CD8-positive, alpha-beta memory T cell (primary cell): ENCODE measurements around the gene CACNA1C. TPM values are rescaled to one million over a fixed set of nuclear protein-coding genes. Genes with fewer than 3 reads are reported as not detected.

ENCODE experiments used
- CTCF ChIA-PET: fragments of 350-600 bp; sonication (Branson Sonifier 250); formaldehyde crosslinking; loops from one replicate; lab custom pipeline; 2021; ENCODE audit warnings: antibody characterized with exemption; lab: Charles Lee
- POLR2A ChIA-PET: fragments of 350-600 bp; sonication (Branson Sonifier 250); formaldehyde crosslinking; loops from one replicate; lab custom pipeline; 2021; ENCODE audit warnings: antibody characterized with exemption; lab: Charles Lee
- DNase-seq, 5 donors: peaks; one replicate each; pipeline versions ENCODE4 v3.0.0 to v3.0.0-alpha.2; 2020 to 2022; ENCODE audit warnings: mixed read lengths in 1 of 5
- H3K27ac ChIP-seq: one replicate; pipeline ENCODE4 v1.7.0; 2013; ENCODE audit warnings: low read depth, mild to moderate bottlenecking, low read length, moderate library complexity
- H3K27me3 ChIP-seq: 2 replicates; pipeline ENCODE4 v1.7.0; 2013; ENCODE audit warnings: low read length, mild to moderate bottlenecking; ENCODE audit not compliant: insufficient read depth, poor library complexity, severe bottlenecking
- H3K36me3 ChIP-seq: 2 replicates; pipeline ENCODE4 v1.7.0; 2013; ENCODE audit warnings: mild to moderate bottlenecking, low read length, moderate library complexity; ENCODE audit not compliant: insufficient read depth
- H3K4me1 ChIP-seq: 2 replicates; pipeline ENCODE4 v1.7.0; 2013; ENCODE audit warnings: mild to moderate bottlenecking, low read length, moderate library complexity; ENCODE audit not compliant: insufficient read depth
- H3K4me3 ChIP-seq: 2 replicates; pipeline ENCODE4 v1.7.0; 2013; ENCODE audit warnings: mild to moderate bottlenecking, low read length
- H3K9me3 ChIP-seq: 2 replicates; pipeline ENCODE4 v1.7.0; 2013; ENCODE audit warnings: mild to moderate bottlenecking, low read length
- H3K27ac Mint-ChIP-seq, 8 donors: one replicate each; pipeline ENCODE4 v1.8.0; 2020 to 2021; ENCODE audit warnings: mixed read lengths in 8 of 8, mild to moderate bottlenecking in 6 of 8, inconsistent platforms in 3 of 8, moderate library complexity in 3 of 8
- H3K27me3 Mint-ChIP-seq, 2 donors: one replicate each; pipeline ENCODE4 v1.8.0; 2020 to 2021; ENCODE audit warnings: mixed read lengths in 2 of 2, mild to moderate bottlenecking in 1 of 2, moderate library complexity in 1 of 2
- H3K36me3 Mint-ChIP-seq, 3 donors: one replicate each; pipeline ENCODE4 v1.8.0; 2020 to 2021; ENCODE audit warnings: mixed read lengths in 3 of 3, inconsistent platforms in 1 of 3, mild to moderate bottlenecking in 1 of 3
- H3K4me1 Mint-ChIP-seq, 3 donors: one replicate each; pipeline ENCODE4 v1.8.0; 2020 to 2021; ENCODE audit warnings: mixed read lengths in 3 of 3, inconsistent platforms in 1 of 3, mild to moderate bottlenecking in 1 of 3
- H3K4me3 Mint-ChIP-seq, 7 donors: one replicate each; pipeline ENCODE4 v1.8.0; 2020 to 2021; ENCODE audit warnings: mixed read lengths in 7 of 7, mild to moderate bottlenecking in 6 of 7, moderate library complexity in 4 of 7, inconsistent platforms in 2 of 7
- H3K9me3 Mint-ChIP-seq, 5 donors: one replicate each; pipeline ENCODE4 v1.8.0; 2020 to 2022; ENCODE audit warnings: mixed read lengths in 5 of 5, mild to moderate bottlenecking in 3 of 5, moderate library complexity in 2 of 5, inconsistent platforms in 1 of 5
- polyA plus RNA-seq: library from polyadenylated mRNA; unstranded; fragments of 300-500 nt; fragmentation: Illumina TruSeq; gene quantifications from one replicate; pipeline ENCODE4 v1.2.3, GENCODE V29; 2021
- total RNA-seq, 2 experiments: library from RNA; stranded (reverse); gene quantifications; one replicate each; pipeline ENCODE4 v1.2.3, GENCODE V29; 2021

Gene CACNA1C
- total and polyA plus RNA-seq, 3 experiments from 2014 or later, result 0.04 to 0.10 (median 0.04) TPM

- CTCF ChIA-PET, result no interaction called here
Measured at GRCh38 chr12:2547273-2548044, 494.7 kb downstream of the CACNA1C start.

GRCh38 chr12:2548081-2548480 lies 495.3 kb downstream of the CACNA1C start:
- ChIA-PET CTCF (no interaction called here), POLR2A (no interaction called here)
- H3K4me3 Mint-ChIP-seq, result no peak overlapping the region
- Histone ChIP-seq H3K27me3 (no peaks in the 10 kb centered on the region), H3K9me3 (no peaks in the 10 kb centered on the region), H3K4me1 (no peaks in the 10 kb centered on the region), H3K27ac (no peak overlapping the region), H3K4me3 (no peak overlapping the region), H3K36me3 (no peaks in the 10 kb centered on the region)
- H3K27ac Mint-ChIP-seq, result no peak overlapping the region
- DNase-seq, result no peak
- no peaks in the 10 kb centered on the region for H3K9me3 Mint-ChIP-seq
- H3K27me3 Mint-ChIP-seq, result peaks cover 5 to 17% of the 10 kb centered on the region in 2 donors
- H3K4me1 Mint-ChIP-seq, result no peaks in the 10 kb centered on the region
- no peaks in the 10 kb centered on the region for H3K36me3 Mint-ChIP-seq

More at GRCh38 chr12:2547273-2548044, 494.7 kb downstream of the CACNA1C start:
- Mint-ChIP-seq H3K27me3 (peaks cover 5 to 21% of the 10 kb centered on the region in 2 donors), H3K9me3 (no peaks in the 10 kb centered on the region), H3K27ac (no peak overlapping the region), H3K4me3 (no peak overlapping the region), H3K4me1 (no peaks in the 10 kb centered on the region), H3K36me3 (no peaks in the 10 kb centered on the region)
- Histone ChIP-seq H3K4me3 (no peak overlapping the region), H3K4me1 (no peaks in the 10 kb centered on the region), H3K27ac (no peak overlapping the region), H3K27me3 (no peaks in the 10 kb centered on the region), H3K9me3 (no peaks in the 10 kb centered on the region), H3K36me3 (no peaks in the 10 kb centered on the region)
- DNase-seq, result no peak
- POLR2A ChIA-PET, result no interaction called here

- POLR2A ChIA-PET, result no interaction called here
- H3K27me3 Mint-ChIP-seq, result peaks cover 5 to 9% of the 10 kb centered on the region in 2 donors
- no peak overlapping the region for H3K4me3 Mint-ChIP-seq
- no peaks in the 10 kb centered on the region for H3K36me3 ChIP-seq
- H3K4me3 ChIP-seq, result no peak overlapping the region
- CTCF ChIA-PET, result no interaction called here
- no peaks in the 10 kb centered on the region for H3K27me3 ChIP-seq
- H3K27ac ChIP-seq, result no peak overlapping the region
- H3K9me3 Mint-ChIP-seq, result no peaks in the 10 kb centered on the region
- DNase-seq, result no peak
- no peaks in the 10 kb centered on the region for H3K9me3 ChIP-seq
- no peaks in the 10 kb centered on the region for H3K36me3 Mint-ChIP-seq
- H3K4me1 Mint-ChIP-seq, result no peaks in the 10 kb centered on the region
- H3K27ac Mint-ChIP-seq, result no peak overlapping the region
- H3K4me1 ChIP-seq, result no peaks in the 10 kb centered on the region
Measured at GRCh38 chr12:2550561-2551411, 498.0 kb downstream of the CACNA1C start.

- POLR2A ChIA-PET, result no interaction called here
- CTCF ChIA-PET, result no interaction called here
Measured at GRCh38 chr12:2551412-2551900, 498.7 kb downstream of the CACNA1C start.

GRCh38 chr12:2552000-2552756 lies 499.4 kb downstream of the CACNA1C start:
- no peak for DNase-seq
- no peaks in the 10 kb centered on the region for H3K36me3 ChIP-seq
- H3K4me1 Mint-ChIP-seq, result no peaks in the 10 kb centered on the region
- no peak overlapping the region for H3K4me3 Mint-ChIP-seq
- no peak overlapping the region for H3K27ac Mint-ChIP-seq
- peaks cover 5 to 10% of the 10 kb centered on the region in 2 donors for H3K27me3 Mint-ChIP-seq
- no peaks in the 10 kb centered on the region for H3K4me1 ChIP-seq
- ChIA-PET CTCF (no interaction called here), POLR2A (no interaction called here)
- no peaks in the 10 kb centered on the region for H3K9me3 Mint-ChIP-seq
- H3K27ac ChIP-seq, result no peak overlapping the region
- H3K9me3 ChIP-seq, result no peaks in the 10 kb centered on the region
- no peak overlapping the region for H3K4me3 ChIP-seq
- H3K27me3 ChIP-seq, result no peaks in the 10 kb centered on the region
- H3K36me3 Mint-ChIP-seq, result no peaks in the 10 kb centered on the region

More at GRCh38 chr12:2551412-2551900, 498.7 kb downstream of the CACNA1C start:
- no peaks in the 10 kb centered on the region for H3K4me1 Mint-ChIP-seq
- no peak overlapping the region for H3K4me3 ChIP-seq
- no peaks in the 10 kb centered on the region for H3K9me3 Mint-ChIP-seq
- H3K4me3 Mint-ChIP-seq, result no peak overlapping the region
- no peaks in the 10 kb centered on the region for H3K27me3 ChIP-seq
- no peaks in the 10 kb centered on the region for H3K4me1 ChIP-seq
- H3K36me3 Mint-ChIP-seq, result no peaks in the 10 kb centered on the region
- H3K9me3 ChIP-seq, result no peaks in the 10 kb centered on the region
- no peak for DNase-seq
- no peaks in the 10 kb centered on the region for H3K36me3 ChIP-seq
- no peak overlapping the region for H3K27ac ChIP-seq
- peaks cover 5 to 9% of the 10 kb centered on the region in 2 donors for H3K27me3 Mint-ChIP-seq
- no peak overlapping the region for H3K27ac Mint-ChIP-seq

GRCh38 chr12:2553388-2554126 lies 500.8 kb downstream of the CACNA1C start:
- ChIA-PET CTCF (no interaction called here), POLR2A (no interaction called here)
- no peak overlapping the region for H3K4me3 ChIP-seq

GRCh38 chr12:2555487-2556082 lies 502.8 kb downstream of the CACNA1C start:
- Histone ChIP-seq H3K27ac (no peak overlapping the region), H3K9me3 (no peaks in the 10 kb centered on the region), H3K36me3 (no peaks in the 10 kb centered on the region), H3K4me1 (no peaks in the 10 kb centered on the region), H3K4me3 (no peak overlapping the region), H3K27me3 (no peaks in the 10 kb centered on the region)
- Mint-ChIP-seq H3K4me1 (no peaks in the 10 kb centered on the region), H3K9me3 (no peaks in the 10 kb centered on the region), H3K27me3 (peaks cover 5 to 12% of the 10 kb centered on the region in 2 donors), H3K27ac (peak overlapping the region in 1 of 8 donors; percentile 71), H3K36me3 (no peaks in the 10 kb centered on the region), H3K4me3 (no peak overlapping the region)
- DNase-seq, result no peak
- ChIA-PET POLR2A (no interaction called here), CTCF (no interaction called here)

More at GRCh38 chr12:2553388-2554126, 500.8 kb downstream of the CACNA1C start:
- Mint-ChIP-seq H3K4me1 (no peaks in the 10 kb centered on the region), H3K9me3 (no peaks in the 10 kb centered on the region), H3K4me3 (no peak overlapping the region), H3K27me3 (peaks cover 8 to 21% of the 10 kb centered on the region in 2 donors), H3K27ac (no peak overlapping the region), H3K36me3 (no peaks in the 10 kb centered on the region)
- H3K4me1 ChIP-seq, result no peaks in the 10 kb centered on the region
- H3K27me3 ChIP-seq, result no peaks in the 10 kb centered on the region
- no peak overlapping the region for H3K27ac ChIP-seq
- H3K36me3 ChIP-seq, result no peaks in the 10 kb centered on the region
- DNase-seq, result no peak
- no peaks in the 10 kb centered on the region for H3K9me3 ChIP-seq
